Measurements from ENCODE around the gene ADRA2A. TPM values are rescaled to one million over a fixed set of nuclear protein-coding genes. Genes with fewer than 3 reads are reported as not detected.

The ADRA2A gene
- polyA plus RNA-seq, 2 donors = 0.08 to 0.51 TPM

- no peaks in the 10 kb centered on the region for H3K36me3 ChIP-seq (ENCODE audit: control insufficient read depth in 2 of 2, insufficient read depth in 2 of 2, low read length in 1 of 2)
- peak overlapping the region; percentile 42 to 46 for H3K4me3 ChIP-seq (ENCODE audit: low read depth in 1 of 2, low read length in 2 of 2)
- H3K4me1 ChIP-seq (ENCODE audit: control insufficient read depth in 2 of 2, insufficient read depth in 2 of 2, low read length in 1 of 2) = peaks cover 12 to 13% of the 10 kb centered on the region in 2 donors
- peaks cover 0 to 10% of the 10 kb centered on the region in 2 donors for H3K9me3 ChIP-seq (ENCODE audit: control insufficient read depth in 2 of 2, insufficient read depth in 1 of 2, low read depth in 1 of 2, low read length in 1 of 2)
- H3K27me3 ChIP-seq (ENCODE audit: control insufficient read depth in 1 of 2, insufficient read depth in 2 of 2, low read length in 2 of 2) = peaks cover 3 to 6% of the 10 kb centered on the region in 2 donors
- no peak overlapping the region for H3K27ac ChIP-seq (ENCODE audit: low read depth in 2 of 2, low read length in 1 of 2)
- WGBS, 2 donors = 23 to 28% methylated on average over 18 of the region's 18 CpGs
Measured at GRCh38 chr10:111075577-111076185, 1.1 kb upstream of the ADRA2A start.

- peak overlapping the region; percentile 42 to 46 for H3K4me3 ChIP-seq (ENCODE audit: low read depth in 1 of 2, low read length in 2 of 2)
- H3K36me3 ChIP-seq (ENCODE audit: control insufficient read depth in 2 of 2, insufficient read depth in 2 of 2, low read length in 1 of 2) = no peaks in the 10 kb centered on the region
- peaks cover 12 to 13% of the 10 kb centered on the region in 2 donors for H3K4me1 ChIP-seq (ENCODE audit: control insufficient read depth in 2 of 2, insufficient read depth in 2 of 2, low read length in 1 of 2)
- peaks cover 0 to 10% of the 10 kb centered on the region in 2 donors for H3K9me3 ChIP-seq (ENCODE audit: control insufficient read depth in 2 of 2, insufficient read depth in 1 of 2, low read depth in 1 of 2, low read length in 1 of 2)
- H3K27ac ChIP-seq (ENCODE audit: low read depth in 2 of 2, low read length in 1 of 2) = no peak overlapping the region
- peaks cover 3 to 6% of the 10 kb centered on the region in 2 donors for H3K27me3 ChIP-seq (ENCODE audit: control insufficient read depth in 1 of 2, insufficient read depth in 2 of 2, low read length in 2 of 2)
- 1% methylated on average over 39 of the region's 39 CpGs for WGBS, 2 donors
Measured at GRCh38 chr10:111076191-111076681, 593 bp upstream of the ADRA2A start.

GRCh38 chr10:111077479-111077784 is 603 bp downstream of the ADRA2A start:
- Histone ChIP-seq H3K27ac (ENCODE audit: low read depth in 2 of 2, low read length in 1 of 2) (no peak overlapping the region), H3K9me3 (ENCODE audit: control insufficient read depth in 2 of 2, insufficient read depth in 1 of 2, low read depth in 1 of 2, low read length in 1 of 2) (peaks cover 0 to 10% of the 10 kb centered on the region in 2 donors), H3K4me1 (ENCODE audit: control insufficient read depth in 2 of 2, insufficient read depth in 2 of 2, low read length in 1 of 2) (peaks cover 12 to 13% of the 10 kb centered on the region in 2 donors), H3K36me3 (ENCODE audit: control insufficient read depth in 2 of 2, insufficient read depth in 2 of 2, low read length in 1 of 2) (no peaks in the 10 kb centered on the region), H3K4me3 (ENCODE audit: low read depth in 1 of 2, low read length in 2 of 2) (peak overlapping the region; percentile 42 to 46), H3K27me3 (ENCODE audit: control insufficient read depth in 1 of 2, insufficient read depth in 2 of 2, low read length in 2 of 2) (peaks cover 3 to 6% of the 10 kb centered on the region in 2 donors)
- 2% methylated on average over 15 of the region's 15 CpGs for WGBS, 2 donors

GRCh38 chr10:111077785-111078504 is 1.1 kb downstream of the ADRA2A start:
- WGBS, 2 donors = 14 to 18% methylated on average over 56 to 78 of the region's 78 CpGs
- Histone ChIP-seq H3K4me1 (ENCODE audit: control insufficient read depth in 2 of 2, insufficient read depth in 2 of 2, low read length in 1 of 2) (peaks cover 12 to 13% of the 10 kb centered on the region in 2 donors), H3K27ac (ENCODE audit: low read depth in 2 of 2, low read length in 1 of 2) (no peak overlapping the region), H3K36me3 (ENCODE audit: control insufficient read depth in 2 of 2, insufficient read depth in 2 of 2, low read length in 1 of 2) (no peaks in the 10 kb centered on the region), H3K27me3 (ENCODE audit: control insufficient read depth in 1 of 2, insufficient read depth in 2 of 2, low read length in 2 of 2) (peaks cover 3 to 6% of the 10 kb centered on the region in 2 donors), H3K4me3 (ENCODE audit: low read depth in 1 of 2, low read length in 2 of 2) (peak overlapping the region; percentile 42 to 46), H3K9me3 (ENCODE audit: control insufficient read depth in 2 of 2, insufficient read depth in 1 of 2, low read depth in 1 of 2, low read length in 1 of 2) (peaks cover 0 to 10% of the 10 kb centered on the region in 2 donors)

GRCh38 chr10:111078505-111079185 is 1.8 kb downstream of the ADRA2A start:
- peak overlapping the region in 1 of 2 donors; percentile 42 for H3K4me3 ChIP-seq (ENCODE audit: low read depth in 1 of 2, low read length in 2 of 2)
- H3K27me3 ChIP-seq (ENCODE audit: control insufficient read depth in 1 of 2, insufficient read depth in 2 of 2, low read length in 2 of 2) = peaks cover 3 to 6% of the 10 kb centered on the region in 2 donors
- no peaks in the 10 kb centered on the region for H3K36me3 ChIP-seq (ENCODE audit: control insufficient read depth in 2 of 2, insufficient read depth in 2 of 2, low read length in 1 of 2)
- H3K4me1 ChIP-seq (ENCODE audit: control insufficient read depth in 2 of 2, insufficient read depth in 2 of 2, low read length in 1 of 2) = peaks cover 12 to 13% of the 10 kb centered on the region in 2 donors
- 23 to 27% methylated on average over 103 to 104 of the region's 104 CpGs for WGBS, 2 donors
- H3K27ac ChIP-seq (ENCODE audit: low read depth in 2 of 2, low read length in 1 of 2) = no peak overlapping the region
- H3K9me3 ChIP-seq (ENCODE audit: control insufficient read depth in 2 of 2, insufficient read depth in 1 of 2, low read depth in 1 of 2, low read length in 1 of 2) = peaks cover 0 to 10% of the 10 kb centered on the region in 2 donors

GRCh38 chr10:111079241-111079760 is 2.5 kb downstream of the ADRA2A start:
- peaks cover 3 to 6% of the 10 kb centered on the region in 2 donors for H3K27me3 ChIP-seq (ENCODE audit: control insufficient read depth in 1 of 2, insufficient read depth in 2 of 2, low read length in 2 of 2)
- WGBS, 2 donors = 76 to 81% methylated on average over 28 of the region's 28 CpGs
- H3K36me3 ChIP-seq (ENCODE audit: control insufficient read depth in 2 of 2, insufficient read depth in 2 of 2, low read length in 1 of 2) = no peaks in the 10 kb centered on the region
- peaks cover 12 to 13% of the 10 kb centered on the region in 2 donors for H3K4me1 ChIP-seq (ENCODE audit: control insufficient read depth in 2 of 2, insufficient read depth in 2 of 2, low read length in 1 of 2)
- peaks cover 0 to 10% of the 10 kb centered on the region in 2 donors for H3K9me3 ChIP-seq (ENCODE audit: control insufficient read depth in 2 of 2, insufficient read depth in 1 of 2, low read depth in 1 of 2, low read length in 1 of 2)
- no peak overlapping the region for H3K27ac ChIP-seq (ENCODE audit: low read depth in 2 of 2, low read length in 1 of 2)
- no peak overlapping the region for H3K4me3 ChIP-seq (ENCODE audit: low read depth in 1 of 2, low read length in 2 of 2)

- Histone ChIP-seq H3K27me3 (ENCODE audit: control insufficient read depth in 1 of 2, insufficient read depth in 2 of 2, low read length in 2 of 2) (peaks cover 3 to 6% of the 10 kb centered on the region in 2 donors), H3K27ac (ENCODE audit: low read depth in 2 of 2, low read length in 1 of 2) (no peak overlapping the region), H3K9me3 (ENCODE audit: control insufficient read depth in 2 of 2, insufficient read depth in 1 of 2, low read depth in 1 of 2, low read length in 1 of 2) (peaks cover 0 to 10% of the 10 kb centered on the region in 2 donors), H3K36me3 (ENCODE audit: control insufficient read depth in 2 of 2, insufficient read depth in 2 of 2, low read length in 1 of 2) (no peaks in the 10 kb centered on the region), H3K4me1 (ENCODE audit: control insufficient read depth in 2 of 2, insufficient read depth in 2 of 2, low read length in 1 of 2) (peaks cover 12 to 13% of the 10 kb centered on the region in 2 donors), H3K4me3 (ENCODE audit: low read depth in 1 of 2, low read length in 2 of 2) (no peak overlapping the region)
- WGBS, 2 donors = 77% methylated on average over 5 of the region's 5 CpGs
Measured at GRCh38 chr10:111079781-111080180, 3.0 kb downstream of the ADRA2A start.

- peaks cover 3 to 6% of the 10 kb centered on the region in 2 donors for H3K27me3 ChIP-seq (ENCODE audit: control insufficient read depth in 1 of 2, insufficient read depth in 2 of 2, low read length in 2 of 2)
- H3K27ac ChIP-seq (ENCODE audit: low read depth in 2 of 2, low read length in 1 of 2) = no peak overlapping the region
- 62 to 76% methylated on average over 2 of the region's 2 CpGs for WGBS, 2 donors
- no peak overlapping the region for H3K4me3 ChIP-seq (ENCODE audit: low read depth in 1 of 2, low read length in 2 of 2)
- peaks cover 0 to 10% of the 10 kb centered on the region in 2 donors for H3K9me3 ChIP-seq (ENCODE audit: control insufficient read depth in 2 of 2, insufficient read depth in 1 of 2, low read depth in 1 of 2, low read length in 1 of 2)
- no peaks in the 10 kb centered on the region for H3K36me3 ChIP-seq (ENCODE audit: control insufficient read depth in 2 of 2, insufficient read depth in 2 of 2, low read length in 1 of 2)
- peaks cover 12 to 13% of the 10 kb centered on the region in 2 donors for H3K4me1 ChIP-seq (ENCODE audit: control insufficient read depth in 2 of 2, insufficient read depth in 2 of 2, low read length in 1 of 2)
Measured at GRCh38 chr10:111080224-111080623, 3.4 kb downstream of the ADRA2A start.

GRCh38 chr10:111081595-111081994 is 4.8 kb downstream of the ADRA2A start:
- 87 to 90% methylated on average over 6 of the region's 6 CpGs for WGBS, 2 donors
- no peak overlapping the region for H3K27ac ChIP-seq (ENCODE audit: low read depth in 2 of 2, low read length in 1 of 2)
- H3K27me3 ChIP-seq (ENCODE audit: control insufficient read depth in 1 of 2, insufficient read depth in 2 of 2, low read length in 2 of 2) = peaks cover 0 to 6% of the 10 kb centered on the region in 2 donors

More at GRCh38 chr10:111081595-111081994, 4.8 kb downstream of the ADRA2A start:
- H3K9me3 ChIP-seq (ENCODE audit: control insufficient read depth in 2 of 2, insufficient read depth in 1 of 2, low read depth in 1 of 2, low read length in 1 of 2) = peaks cover 0 to 10% of the 10 kb centered on the region in 2 donors
- no peaks in the 10 kb centered on the region for H3K36me3 ChIP-seq (ENCODE audit: control insufficient read depth in 2 of 2, insufficient read depth in 2 of 2, low read length in 1 of 2)
- no peak overlapping the region for H3K4me3 ChIP-seq (ENCODE audit: low read depth in 1 of 2, low read length in 2 of 2)
- H3K4me1 ChIP-seq (ENCODE audit: control insufficient read depth in 2 of 2, insufficient read depth in 2 of 2, low read length in 1 of 2) = peaks cover 10 to 12% of the 10 kb centered on the region in 2 donors

Measured in esophagus (tissue), 2 donors.